Measurements from ENCODE around the gene TTC4. TPM values are rescaled to one million over a fixed set of nuclear protein-coding genes. Genes with fewer than 3 reads are reported as not detected.

The TTC4 gene
- total RNA-seq, 2 donors from 2014 or later = 15.9 to 17.4 TPM

DNA sequence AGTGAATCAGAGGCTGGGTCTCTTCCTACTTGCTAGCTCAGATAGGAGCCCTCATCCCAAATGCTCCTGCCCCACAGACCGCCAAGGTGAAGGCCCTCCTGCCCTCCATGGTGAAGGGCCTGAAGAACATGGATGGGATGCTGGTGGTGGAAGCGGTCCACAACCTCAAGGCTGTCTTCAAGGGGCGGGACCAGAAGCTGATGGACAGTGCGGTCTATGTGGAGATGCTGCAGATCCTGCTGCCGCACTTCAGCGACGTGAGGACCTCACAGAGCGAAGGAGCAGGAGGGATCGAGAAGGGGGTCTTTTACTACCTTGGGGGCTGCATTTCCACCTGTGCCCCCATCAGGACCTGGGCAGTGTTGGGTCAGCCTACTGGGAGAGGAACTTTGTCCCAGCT, 14.6 kb upstream of the TTC4 start:
- WGBS = 98% methylated on average over 9 of the region's 9 CpGs
- no peaks in the 10 kb centered on the region for H3K36me3 ChIP-seq
- intact Hi-C loops (cut with DNase I) = no loop called here
- TF ChIP-seq POLR2A (IDR thresholded peaks at IDR 0.05) (no peak), POLR2AphosphoS5 (IDR thresholded peaks at IDR 0.05) (no peak)
- TF ChIP-seq, protein P1, sequence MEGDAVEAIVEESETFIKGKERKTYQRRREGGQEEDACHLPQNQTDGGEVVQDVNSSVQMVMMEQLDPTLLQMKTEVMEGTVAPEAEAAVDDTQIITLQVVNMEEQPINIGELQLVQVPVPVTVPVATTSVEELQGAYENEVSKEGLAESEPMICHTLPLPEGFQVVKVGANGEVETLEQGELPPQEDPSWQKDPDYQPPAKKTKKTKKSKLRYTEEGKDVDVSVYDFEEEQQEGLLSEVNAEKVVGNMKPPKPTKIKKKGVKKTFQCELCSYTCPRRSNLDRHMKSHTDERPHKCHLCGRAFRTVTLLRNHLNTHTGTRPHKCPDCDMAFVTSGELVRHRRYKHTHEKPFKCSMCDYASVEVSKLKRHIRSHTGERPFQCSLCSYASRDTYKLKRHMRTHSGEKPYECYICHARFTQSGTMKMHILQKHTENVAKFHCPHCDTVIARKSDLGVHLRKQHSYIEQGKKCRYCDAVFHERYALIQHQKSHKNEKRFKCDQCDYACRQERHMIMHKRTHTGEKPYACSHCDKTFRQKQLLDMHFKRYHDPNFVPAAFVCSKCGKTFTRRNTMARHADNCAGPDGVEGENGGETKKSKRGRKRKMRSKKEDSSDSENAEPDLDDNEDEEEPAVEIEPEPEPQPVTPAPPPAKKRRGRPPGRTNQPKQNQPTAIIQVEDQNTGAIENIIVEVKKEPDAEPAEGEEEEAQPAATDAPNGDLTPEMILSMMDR (IDR thresholded peaks at IDR 0.05) = no peak
- H3K4me3 ChIP-seq = no peak overlapping the region
- no peaks in the 10 kb centered on the region for H3K9me3 ChIP-seq
- no peak overlapping the region for H3K27ac ChIP-seq
- no peaks in the 10 kb centered on the region for H3K27me3 ChIP-seq (replicated peaks; ENCODE audit: insufficient read depth)
- H3K4me1 ChIP-seq (replicated peaks) = no peaks in the 10 kb centered on the region
- DNase-seq (ENCODE audit: low spot score) = no peak

DNA sequence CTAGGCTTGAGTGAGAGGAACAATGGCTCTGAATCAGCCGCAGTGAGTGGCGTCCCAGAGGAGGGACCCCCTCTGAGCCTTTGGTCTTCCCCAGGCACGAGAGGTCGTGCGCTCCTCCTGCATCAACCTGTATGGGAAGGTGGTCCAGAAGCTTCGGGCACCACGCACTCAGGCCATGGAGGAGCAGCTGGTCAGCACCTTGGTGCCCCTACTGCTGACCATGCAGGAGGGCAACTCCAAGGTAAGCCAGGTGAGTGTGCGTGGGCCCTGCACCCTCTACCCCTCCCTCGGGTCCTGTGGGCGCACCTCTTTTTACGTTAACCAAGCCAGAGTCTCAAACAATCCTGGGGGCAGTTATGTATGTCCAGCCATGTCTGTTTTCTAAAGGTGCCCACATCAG, 13.7 kb upstream of the TTC4 start:
- H3K36me3 ChIP-seq = no peaks in the 10 kb centered on the region
- TF ChIP-seq, protein P1 (IDR thresholded peaks at IDR 0.05) = no peak
- no peak for TF ChIP-seq POLR2A (IDR thresholded peaks at IDR 0.05)
- no peak for TF ChIP-seq POLR2AphosphoS5 (IDR thresholded peaks at IDR 0.05)
- H3K27ac ChIP-seq = no peak overlapping the region
- no peaks in the 10 kb centered on the region for H3K9me3 ChIP-seq
- 89% methylated on average over 10 of the region's 11 CpGs for WGBS
- DNase-seq (ENCODE audit: low spot score) = no peak
- H3K4me3 ChIP-seq = no peak overlapping the region
- H3K27me3 ChIP-seq (replicated peaks; ENCODE audit: insufficient read depth) = no peaks in the 10 kb centered on the region
- H3K4me1 ChIP-seq (replicated peaks) = no peaks in the 10 kb centered on the region
- intact Hi-C loops (cut with DNase I) = no loop called here

DNA sequence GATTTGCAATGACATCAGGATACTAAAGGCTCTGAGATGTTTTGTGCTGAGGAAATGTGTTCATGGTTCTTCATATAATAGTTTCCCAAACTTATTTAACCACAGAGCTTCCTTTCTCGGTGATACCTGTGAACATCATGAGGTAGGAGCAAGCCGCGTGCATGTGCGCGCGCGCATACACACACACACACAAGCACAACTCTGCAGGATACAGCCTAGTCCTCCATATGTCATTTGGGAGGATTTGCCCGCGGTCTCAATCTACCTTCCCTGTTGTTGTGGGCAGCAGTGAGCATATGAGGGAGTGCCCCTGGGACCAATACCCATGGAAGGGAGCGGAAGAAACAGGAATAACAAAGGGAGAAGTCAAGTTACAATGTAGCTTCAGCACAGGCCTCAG, 12.2 kb upstream of the TTC4 start:
- Histone ChIP-seq H3K4me3 (no peak overlapping the region), H3K27me3 (replicated peaks; ENCODE audit: insufficient read depth) (no peaks in the 10 kb centered on the region), H3K9me3 (no peaks in the 10 kb centered on the region), H3K27ac (no peak overlapping the region), H3K4me1 (replicated peaks) (no peaks in the 10 kb centered on the region), H3K36me3 (no peaks in the 10 kb centered on the region)
- no peak for DNase-seq (ENCODE audit: low spot score)
- intact Hi-C loops (cut with DNase I) = no loop called here
- TF ChIP-seq POLR2A (IDR thresholded peaks at IDR 0.05) (no peak), POLR2AphosphoS5 (IDR thresholded peaks at IDR 0.05) (no peak)
- TF ChIP-seq, protein P1 (IDR thresholded peaks at IDR 0.05) = no peak
- WGBS = 92% methylated on average over 10 of the region's 10 CpGs

DNA sequence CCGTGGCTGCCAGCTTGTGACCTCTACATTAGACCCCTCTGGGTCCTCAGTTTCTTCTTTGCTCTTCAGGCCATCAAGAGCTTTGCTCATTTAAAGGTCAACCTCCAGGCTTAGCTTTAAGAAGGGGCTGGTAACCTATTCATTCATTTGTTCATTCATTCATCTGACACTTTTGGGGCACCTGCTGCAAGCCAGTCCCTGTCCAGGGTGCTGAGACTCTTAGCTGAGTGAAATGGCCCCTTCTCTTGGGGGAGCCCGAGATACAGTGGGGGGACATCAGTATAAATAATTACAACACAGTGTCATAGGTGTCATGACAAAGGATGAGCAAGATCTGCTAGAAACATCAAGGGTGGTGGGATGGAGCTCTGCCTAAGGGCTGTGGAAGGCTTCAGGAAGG, 10.5 kb upstream of the TTC4 start:
- TF ChIP-seq POLR2A (IDR thresholded peaks at IDR 0.05) = no peak
- no peak for TF ChIP-seq POLR2AphosphoS5 (IDR thresholded peaks at IDR 0.05)
- TF ChIP-seq, protein P1 (IDR thresholded peaks at IDR 0.05) = no peak
- no peaks in the 10 kb centered on the region for H3K27me3 ChIP-seq (replicated peaks; ENCODE audit: insufficient read depth)
- H3K4me1 ChIP-seq (replicated peaks) = no peaks in the 10 kb centered on the region
- WGBS = 80% methylated on average over 2 of the region's 2 CpGs
- no peak overlapping the region for H3K27ac ChIP-seq
- H3K4me3 ChIP-seq = no peak overlapping the region
- no peak for DNase-seq (ENCODE audit: low spot score)
- intact Hi-C loops (cut with DNase I) = no loop called here
- no peaks in the 10 kb centered on the region for H3K36me3 ChIP-seq
- no peaks in the 10 kb centered on the region for H3K9me3 ChIP-seq

DNA sequence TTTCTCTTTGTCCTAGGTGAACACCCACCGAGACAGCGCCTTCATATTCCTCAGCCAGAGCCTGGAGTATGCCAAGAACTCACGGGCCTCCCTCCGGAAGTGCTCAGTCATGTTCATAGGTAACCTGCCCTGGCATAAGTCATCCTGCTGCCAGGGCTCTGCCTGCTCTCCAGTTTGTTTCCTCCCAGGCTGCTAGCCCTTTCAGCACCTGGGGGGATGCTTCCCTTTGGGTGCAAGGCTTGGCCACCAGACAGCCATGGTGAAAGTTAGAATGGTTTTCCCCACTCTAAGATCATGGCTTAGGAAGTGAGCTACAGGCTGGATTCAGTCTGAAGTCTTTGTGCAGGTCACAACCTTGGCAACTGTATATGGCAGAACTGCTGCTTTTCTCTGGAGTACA, 9.2 kb upstream of the TTC4 start:
- intact Hi-C loops (cut with DNase I) = no loop called here
- Histone ChIP-seq H3K27me3 (replicated peaks; ENCODE audit: insufficient read depth) (no peaks in the 10 kb centered on the region), H3K36me3 (no peaks in the 10 kb centered on the region)

More for the DNA sequence above, 9.2 kb upstream of the TTC4 start:
- Histone ChIP-seq H3K27ac (no peak overlapping the region), H3K4me3 (no peak overlapping the region), H3K4me1 (replicated peaks) (no peaks in the 10 kb centered on the region), H3K9me3 (no peaks in the 10 kb centered on the region)
- 65% methylated on average over 3 of the region's 4 CpGs for WGBS
- TF ChIP-seq, protein P1 (IDR thresholded peaks at IDR 0.05) = no peak
- TF ChIP-seq POLR2A (IDR thresholded peaks at IDR 0.05) = no peak
- no peak for TF ChIP-seq POLR2AphosphoS5 (IDR thresholded peaks at IDR 0.05)
- no peak for DNase-seq (ENCODE audit: low spot score)
